Measurements from ENCODE around the gene SLC6A18. TPM values are rescaled to one million over a fixed set of nuclear protein-coding genes. Genes with fewer than 3 reads are reported as not detected.

The SLC6A18 gene
- total and polyA plus RNA-seq, 2 of the 4 experiments (the other 2 are of a cell fraction): not detected

DNA sequence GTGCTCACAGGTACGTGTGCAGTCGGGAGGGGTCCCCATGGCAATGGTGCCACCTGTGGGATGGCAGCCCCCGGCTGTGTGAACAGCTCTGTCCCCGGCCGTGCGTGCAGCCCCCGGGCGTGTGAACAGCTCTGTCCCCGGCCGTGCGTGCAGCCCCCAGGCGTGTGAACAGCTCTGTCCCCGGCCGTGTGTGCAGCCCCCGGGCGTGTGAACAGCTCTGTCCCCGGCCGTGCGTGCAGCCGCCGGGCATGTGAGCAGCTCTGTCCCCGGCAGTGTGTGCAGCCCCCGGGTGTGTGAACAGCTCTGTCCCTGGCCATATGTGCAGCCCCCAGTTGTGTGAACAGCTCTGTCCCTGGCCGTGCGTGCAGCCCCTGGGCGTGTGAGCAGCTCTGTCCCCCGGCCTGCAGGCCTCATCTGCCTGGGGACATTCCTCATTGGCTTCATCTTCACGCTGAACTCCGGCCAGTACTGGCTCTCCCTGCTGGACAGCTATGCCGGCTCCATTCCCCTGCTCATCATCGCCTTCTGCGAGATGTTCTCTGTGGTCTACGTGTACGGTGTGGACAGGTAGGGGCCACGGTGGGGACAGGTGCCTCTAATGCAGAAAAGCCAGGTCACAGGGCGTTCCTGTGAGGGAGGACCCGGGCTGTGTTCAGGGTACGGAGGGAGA lies 5.9 kb upstream of the SLC6A18 start:
- TF ChIP-seq RFX5 (IDR thresholded peaks at IDR 0.05; ENCODE audit: low read depth, low read length) (no peak), CEBPB (IDR thresholded peaks at IDR 0.05; ENCODE audit: low read depth, low read length) (no peak), BHLHE40 (IDR thresholded peaks at IDR 0.05; ENCODE audit: low read depth, low read length) (no peak), RAD21 (IDR thresholded peaks at IDR 0.05; ENCODE audit: low read length) (no peak), MAZ (IDR thresholded peaks at IDR 0.05; ENCODE audit: borderline replicate concordance, low read depth, low read length) (no peak), POLR2A (IDR thresholded peaks at IDR 0.05; ENCODE audit: low read depth, low read length) (no peak), RCOR1 (IDR thresholded peaks at IDR 0.05; ENCODE audit: insufficient replicate concordance, low read length) (no peak), MAFK (IDR thresholded peaks at IDR 0.05; ENCODE audit: low read depth, low read length) (no peak), CHD1 (IDR thresholded peaks at IDR 0.05; ENCODE audit: low read depth, low read length) (no peak), FOS (IDR thresholded peaks at IDR 0.05; ENCODE audit: low read depth, low read length) (no peak), MXI1 (IDR thresholded peaks at IDR 0.05; ENCODE audit: borderline replicate concordance, low read depth, low read length) (no peak), SMC3 (IDR thresholded peaks at IDR 0.05; ENCODE audit: low read depth, low read length) (no peak), NFE2L2 (IDR thresholded peaks at IDR 0.05; ENCODE audit: low read depth, low read length) (no peak)
- TF ChIP-seq, protein P1, sequence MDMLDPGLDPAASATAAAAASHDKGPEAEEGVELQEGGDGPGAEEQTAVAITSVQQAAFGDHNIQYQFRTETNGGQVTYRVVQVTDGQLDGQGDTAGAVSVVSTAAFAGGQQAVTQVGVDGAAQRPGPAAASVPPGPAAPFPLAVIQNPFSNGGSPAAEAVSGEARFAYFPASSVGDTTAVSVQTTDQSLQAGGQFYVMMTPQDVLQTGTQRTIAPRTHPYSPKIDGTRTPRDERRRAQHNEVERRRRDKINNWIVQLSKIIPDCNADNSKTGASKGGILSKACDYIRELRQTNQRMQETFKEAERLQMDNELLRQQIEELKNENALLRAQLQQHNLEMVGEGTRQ (IDR thresholded peaks at IDR 0.05; ENCODE audit: low read depth, low read length): no peak
- TF ChIP-seq, protein P2, sequence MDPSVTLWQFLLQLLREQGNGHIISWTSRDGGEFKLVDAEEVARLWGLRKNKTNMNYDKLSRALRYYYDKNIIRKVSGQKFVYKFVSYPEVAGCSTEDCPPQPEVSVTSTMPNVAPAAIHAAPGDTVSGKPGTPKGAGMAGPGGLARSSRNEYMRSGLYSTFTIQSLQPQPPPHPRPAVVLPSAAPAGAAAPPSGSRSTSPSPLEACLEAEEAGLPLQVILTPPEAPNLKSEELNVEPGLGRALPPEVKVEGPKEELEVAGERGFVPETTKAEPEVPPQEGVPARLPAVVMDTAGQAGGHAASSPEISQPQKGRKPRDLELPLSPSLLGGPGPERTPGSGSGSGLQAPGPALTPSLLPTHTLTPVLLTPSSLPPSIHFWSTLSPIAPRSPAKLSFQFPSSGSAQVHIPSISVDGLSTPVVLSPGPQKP (IDR thresholded peaks at IDR 0.05; ENCODE audit: borderline replicate concordance, low read depth, low read length): no peak
- TF ChIP-seq, protein P3, sequence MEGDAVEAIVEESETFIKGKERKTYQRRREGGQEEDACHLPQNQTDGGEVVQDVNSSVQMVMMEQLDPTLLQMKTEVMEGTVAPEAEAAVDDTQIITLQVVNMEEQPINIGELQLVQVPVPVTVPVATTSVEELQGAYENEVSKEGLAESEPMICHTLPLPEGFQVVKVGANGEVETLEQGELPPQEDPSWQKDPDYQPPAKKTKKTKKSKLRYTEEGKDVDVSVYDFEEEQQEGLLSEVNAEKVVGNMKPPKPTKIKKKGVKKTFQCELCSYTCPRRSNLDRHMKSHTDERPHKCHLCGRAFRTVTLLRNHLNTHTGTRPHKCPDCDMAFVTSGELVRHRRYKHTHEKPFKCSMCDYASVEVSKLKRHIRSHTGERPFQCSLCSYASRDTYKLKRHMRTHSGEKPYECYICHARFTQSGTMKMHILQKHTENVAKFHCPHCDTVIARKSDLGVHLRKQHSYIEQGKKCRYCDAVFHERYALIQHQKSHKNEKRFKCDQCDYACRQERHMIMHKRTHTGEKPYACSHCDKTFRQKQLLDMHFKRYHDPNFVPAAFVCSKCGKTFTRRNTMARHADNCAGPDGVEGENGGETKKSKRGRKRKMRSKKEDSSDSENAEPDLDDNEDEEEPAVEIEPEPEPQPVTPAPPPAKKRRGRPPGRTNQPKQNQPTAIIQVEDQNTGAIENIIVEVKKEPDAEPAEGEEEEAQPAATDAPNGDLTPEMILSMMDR (conservative IDR thresholded peaks at IDR 0.05; ENCODE audit: low read depth, low read length): no peak
- Histone ChIP-seq H3K9me1 (ENCODE audit: insufficient read depth, low read length) (no peaks in the 10 kb centered on the region), H3K4ac (ENCODE audit: low read depth, low read length) (no peak overlapping the region), H2BK120ac (ENCODE audit: low read depth, low read length) (no peak overlapping the region), H3K56ac (ENCODE audit: extremely low read depth, insufficient read depth, low read length) (no peak overlapping the region), H3K27me3 (ENCODE audit: control insufficient read depth, insufficient read depth, low read length) (no peaks in the 10 kb centered on the region; the same call in 1 of the 2 replicates), H3K4me2 (ENCODE audit: low read depth, low read length) (no peak overlapping the region), H4K20me1 (ENCODE audit: insufficient read depth, low read length) (no peaks in the 10 kb centered on the region), H2AFZ (replicated peaks; ENCODE audit: low read length, poor library complexity) (no peak overlapping the region), H4K91ac (ENCODE audit: insufficient read depth, low read depth, low read length) (no peak overlapping the region), H4K8ac (ENCODE audit: low read depth in 2 of 2, low read length in 2 of 2) (no peak overlapping the region), H2BK15ac (ENCODE audit: low read depth, low read length) (no peak overlapping the region), H2BK5ac (ENCODE audit: low read depth, low read length, poor library complexity, severe bottlenecking) (no peak overlapping the region), H3K23ac (ENCODE audit: low read depth, low read length) (no peak overlapping the region), H3K27ac (ENCODE audit: insufficient read depth, low read length) (no peak overlapping the region), H2BK20ac (ENCODE audit: low read depth, low read length) (no peak overlapping the region), H2AK9ac (replicated peaks; ENCODE audit: low read depth, low read length, poor library complexity) (no peak overlapping the region), H3K14ac (replicated peaks; ENCODE audit: low read depth, low read length) (no peak overlapping the region), H2AK5ac (ENCODE audit: low read depth, low read length) (no peak overlapping the region), H3K9me3 (ENCODE audit: control insufficient read depth, insufficient read depth, low read length) (peaks cover 22% of the 10 kb centered on the region), H3K4me3 (ENCODE audit: insufficient read depth, low read depth, low read length) (no peak overlapping the region), H3K79me1 (ENCODE audit: low read depth in 1 of 2, low read length in 2 of 2) (no peaks in the 10 kb centered on the region), H3K9ac (ENCODE audit: low read depth, low read length) (no peak overlapping the region), H3K4me1 (ENCODE audit: control insufficient read depth, insufficient read depth, low read length) (no peaks in the 10 kb centered on the region), H4K5ac (ENCODE audit: low read depth, low read length) (no peak overlapping the region), H3K36me3 (ENCODE audit: control insufficient read depth, insufficient read depth, low read length) (no peaks in the 10 kb centered on the region), H3K18ac (ENCODE audit: low read depth, low read length) (no peak overlapping the region)
- in situ Hi-C loops (cut with MboI; ENCODE audit: low sequenced_read_pairs) (no loop called here), intact Hi-C loops (cut with micrococcal nuclease) (no loop called here), dilution Hi-C loops (cut with HindIII; ENCODE audit: low sequenced_read_pairs, unreplicated experiment) (no loop called here)
- ChIA-PET CTCF (no interaction called here), POLR2A (ENCODE audit: unreplicated experiment) (no interaction called here)
- ATAC-seq (ENCODE audit: low read depth) (no peak), DNase-seq (no peak)
- 74% methylated on average over 35 of the region's 38 CpGs; no CpG with 5 or more reads in 1 of the 2 experiments for WGBS, 2 experiments (ENCODE audit: extremely low coverage in 2 of 2, insufficient read length in 1 of 2)
- BruUV-seq (replicated peaks): no TSS peak
